ENCODE data around the gene ULK4.

DNA sequence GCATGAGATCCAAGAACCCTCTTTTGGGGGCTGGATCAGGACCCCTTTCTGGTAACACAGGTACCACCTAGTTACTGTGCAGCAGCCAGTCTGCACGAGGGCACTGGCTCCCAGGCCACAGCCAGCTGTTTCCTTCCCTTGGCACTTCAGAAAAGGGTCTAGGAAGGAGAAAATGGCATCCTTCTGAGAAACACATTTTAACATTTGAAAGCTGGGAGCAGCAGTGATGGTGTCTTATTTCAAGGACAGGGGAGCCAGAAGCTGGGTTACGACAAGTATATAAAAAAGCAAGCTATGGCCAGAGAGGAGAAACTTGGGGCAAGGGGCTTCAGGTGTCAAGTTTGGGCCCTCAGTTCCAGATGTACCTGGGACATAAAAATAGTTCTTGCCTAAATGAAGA is 479.8 kb downstream of the ULK4 start:
- TF ChIP-seq YY1 (IDR thresholded peaks at IDR 0.05; ENCODE audit: low read depth) = no peak
- no peak for TF ChIP-seq EZH2phosphoT487 (IDR thresholded peaks at IDR 0.05; ENCODE audit: borderline replicate concordance, low read depth)
- no peak for TF ChIP-seq POLR2AphosphoS5 (IDR thresholded peaks at IDR 0.05; ENCODE audit: low read depth, low read length)
- TF ChIP-seq SMC3 (IDR thresholded peaks at IDR 0.05; ENCODE audit: low read depth, low read length) = no peak
- TF ChIP-seq, protein P1, sequence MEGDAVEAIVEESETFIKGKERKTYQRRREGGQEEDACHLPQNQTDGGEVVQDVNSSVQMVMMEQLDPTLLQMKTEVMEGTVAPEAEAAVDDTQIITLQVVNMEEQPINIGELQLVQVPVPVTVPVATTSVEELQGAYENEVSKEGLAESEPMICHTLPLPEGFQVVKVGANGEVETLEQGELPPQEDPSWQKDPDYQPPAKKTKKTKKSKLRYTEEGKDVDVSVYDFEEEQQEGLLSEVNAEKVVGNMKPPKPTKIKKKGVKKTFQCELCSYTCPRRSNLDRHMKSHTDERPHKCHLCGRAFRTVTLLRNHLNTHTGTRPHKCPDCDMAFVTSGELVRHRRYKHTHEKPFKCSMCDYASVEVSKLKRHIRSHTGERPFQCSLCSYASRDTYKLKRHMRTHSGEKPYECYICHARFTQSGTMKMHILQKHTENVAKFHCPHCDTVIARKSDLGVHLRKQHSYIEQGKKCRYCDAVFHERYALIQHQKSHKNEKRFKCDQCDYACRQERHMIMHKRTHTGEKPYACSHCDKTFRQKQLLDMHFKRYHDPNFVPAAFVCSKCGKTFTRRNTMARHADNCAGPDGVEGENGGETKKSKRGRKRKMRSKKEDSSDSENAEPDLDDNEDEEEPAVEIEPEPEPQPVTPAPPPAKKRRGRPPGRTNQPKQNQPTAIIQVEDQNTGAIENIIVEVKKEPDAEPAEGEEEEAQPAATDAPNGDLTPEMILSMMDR (IDR thresholded peaks at IDR 0.05) = no peak
- no peak for TF ChIP-seq SIN3A (IDR thresholded peaks at IDR 0.05; ENCODE audit: borderline replicate concordance, low read depth, low read length)
